NCI-H345 treated with DMSO at 0.1 percent for 48 hours (cell line): ENCODE results near the gene SHC1.

Experiments used
- DNase-seq: peaks from one replicate; lab custom pipeline; 2025; ENCODE audit not compliant: unreplicated experiment; lab: John Stamatoyannopoulos, UW

Gene SHC1

GRCh38 chr1:154974808-154975408 is 4.4 kb upstream of the SHC1 start:
- peak; percentile 100 for DNase-seq

- peak; percentile 100 for DNase-seq
Observed at GRCh38 chr1:154974102-154974807, 3.7 kb upstream of the SHC1 start, which contains the start of gene CKS1B. Gene CKS1B (plus strand): TSS chr1:154974681. CDS start chr1:154974746, 65 bp downstream.

- peak; percentile 97 for DNase-seq
Observed at GRCh38 chr1:154973344-154974101, 3.0 kb upstream of the SHC1 start.

GRCh38 chr1:154972517-154973343 is 2.2 kb upstream of the SHC1 start:
- DNase-seq = no peak

- DNase-seq = no peak
Observed at GRCh38 chr1:154972213-154972516, 1.6 kb upstream of the SHC1 start.

- no peak for DNase-seq
Observed at GRCh38 chr1:154971341-154971998, 923 bp upstream of the SHC1 start.

- no peak for DNase-seq
Observed at GRCh38 chr1:154969860-154970452, 591 bp downstream of the SHC1 start.

- DNase-seq = no peak
Observed at GRCh38 chr1:154969246-154969645, 1.3 kb downstream of the SHC1 start.

- no peak for DNase-seq
Observed at GRCh38 chr1:154968731-154969130, 1.8 kb downstream of the SHC1 start.

GRCh38 chr1:154967331-154967950 is 3.1 kb downstream of the SHC1 start:
- DNase-seq = no peak

- DNase-seq = no peak
Observed at GRCh38 chr1:154966111-154966510, 4.4 kb downstream of the SHC1 start.

- DNase-seq = no peak
Observed at GRCh38 chr1:154964359-154964758, 6.2 kb downstream of the SHC1 start.

- DNase-seq = no peak
Observed at GRCh38 chr1:154963643-154964042, 6.9 kb downstream of the SHC1 start.

GRCh38 chr1:154962795-154963330 is 7.7 kb downstream of the SHC1 start:
- DNase-seq = no peak

- DNase-seq = peak; percentile 56
Observed at GRCh38 chr1:154962156-154962749, 8.3 kb downstream of the SHC1 start.

GRCh38 chr1:154961207-154962155 is 9.1 kb downstream of the SHC1 start, which contains the start of gene PYGO2:
Gene PYGO2 (minus strand): TSS chr1:154961782. CDS start chr1:154961576, 206 bp downstream.
- peak; percentile 83 for DNase-seq

- no peak for DNase-seq
Observed at GRCh38 chr1:154960446-154961136, 10.0 kb downstream of the SHC1 start.

- no peak for DNase-seq
Observed at GRCh38 chr1:154959426-154959780, 11.1 kb downstream of the SHC1 start.
